AG08395 (cell line): ENCODE results near the gene GPBP1.
"Not testable (repeated sequence)": the region's sequence is repeated elsewhere in the genome, so short reads cannot be mapped to it uniquely, and the experiment has no call there.

Experiments
- DNase-seq: peaks from one replicate; pipeline ENCODE4 v3.0.0; 2012; ENCODE audit warnings: mixed read lengths, low spot score

The GPBP1 gene

GRCh38 chr5:57173319-57174127 is at the start of gene GPBP1:
GPBP1 (plus strand) TSS chr5:57174059; CDS start chr5:57214131, 40,072 bp downstream.
- DNase-seq = peak; percentile 98

GRCh38 chr5:57128325-57128724 is 45.5 kb upstream of the GPBP1 start:
- DNase-seq = no peak

- no peak for DNase-seq
These were observed 40.3 kb upstream of the GPBP1 start for GRCh38 chr5:57133574-57133973.

- no peak for DNase-seq
These were observed 36.5 kb upstream of the GPBP1 start for GRCh38 chr5:57137401-57137800.

- DNase-seq = no peak
These were observed 21.5 kb upstream of the GPBP1 start for GRCh38 chr5:57152316-57152715.

- DNase-seq = no peak
These were observed 18.8 kb upstream of the GPBP1 start for GRCh38 chr5:57155033-57155432.

GRCh38 chr5:57157131-57157530 is 16.7 kb upstream of the GPBP1 start:
- DNase-seq = no peak

- DNase-seq = no peak
These were observed 16.2 kb upstream of the GPBP1 start for GRCh38 chr5:57157666-57158065.

- DNase-seq = no peak
These were observed 10.3 kb upstream of the GPBP1 start for GRCh38 chr5:57163553-57164006.

- no peak for DNase-seq
These were observed 9.7 kb upstream of the GPBP1 start for GRCh38 chr5:57164124-57164523.

GRCh38 chr5:57165171-57165570 is 8.7 kb upstream of the GPBP1 start:
- DNase-seq = not testable (repeated sequence)

GRCh38 chr5:57166276-57166675 is 7.6 kb upstream of the GPBP1 start:
- no peak for DNase-seq

GRCh38 chr5:57167201-57167600 is 6.7 kb upstream of the GPBP1 start:
- no peak for DNase-seq

- not testable (repeated sequence) for DNase-seq
These were observed 3.7 kb upstream of the GPBP1 start for GRCh38 chr5:57170116-57170515.

- no peak for DNase-seq
These were observed 1.9 kb upstream of the GPBP1 start for GRCh38 chr5:57171816-57172465.

GRCh38 chr5:57172466-57173318 is 1.2 kb upstream of the GPBP1 start:
- DNase-seq = no peak

GRCh38 chr5:57174128-57174889 is 450 bp downstream of the GPBP1 start:
- DNase-seq = peak; percentile 10

GRCh38 chr5:57174890-57175510 is 1.1 kb downstream of the GPBP1 start:
- DNase-seq = no peak

- DNase-seq = no peak
These were observed 1.9 kb downstream of the GPBP1 start for GRCh38 chr5:57175551-57176309.

- DNase-seq = peak; percentile 13
These were observed 2.5 kb downstream of the GPBP1 start for GRCh38 chr5:57176350-57176857.
